GM19455 (cell line): Measurements from ENCODE around the gene USP21.

ENCODE experiments used
- ATAC-seq: cut with Tn5 transposase; IDR thresholded peaks from one replicate; pipeline ENCODE4 v1.9.1; 2021; ENCODE audit not compliant: unreplicated experiment

Gene USP21

GRCh38 chr1:161215076-161215475, 55.8 kb downstream of the USP21 start, which contains the start of gene FCER1G:
Gene FCER1G, plus strand, starts transcription at chr1:161215295. Its CDS starts 27 bp downstream, at chr1:161215322.
- ATAC-seq: no peak
